ENCODE results near the gene ACVRL1.

Gene ACVRL1

DNA sequence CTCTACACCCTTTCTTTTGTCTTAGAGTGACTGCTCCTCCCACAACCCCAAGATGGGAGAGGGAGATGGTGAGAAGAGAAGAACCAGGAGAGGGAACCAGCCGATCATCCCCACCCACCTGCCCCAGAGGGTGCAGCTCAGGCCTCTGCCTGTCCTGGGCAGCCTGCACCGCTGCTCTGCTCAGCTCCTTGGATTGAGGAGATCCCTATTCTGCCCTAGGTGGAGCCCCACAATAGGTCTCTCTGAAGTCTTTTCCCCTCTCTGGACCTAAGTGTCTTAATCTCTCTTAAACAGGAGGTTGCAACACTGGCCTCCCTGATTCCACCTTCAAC lies 17.2 kb upstream of the ACVRL1 start:
- H3K27ac ChIP-seq (ENCODE audit: low read depth, low read length) = no peak overlapping the region
- 91% methylated on average over 1 of the region's 2 CpGs for WGBS
- H3K9me3 ChIP-seq (ENCODE audit: insufficient read depth, low read depth, low read length) = peaks cover 3% of the 10 kb centered on the region
- no peaks in the 10 kb centered on the region for H3K36me3 ChIP-seq (ENCODE audit: insufficient read depth, low read length)
- H3K27me3 ChIP-seq (ENCODE audit: insufficient read depth, low read length) = peaks cover 13% of the 10 kb centered on the region
- H3K4me3 ChIP-seq (ENCODE audit: low read length) = no peak overlapping the region
- no peak overlapping the region for H3K9ac ChIP-seq (ENCODE audit: low read depth, low read length)
- H3K4me1 ChIP-seq (ENCODE audit: insufficient read depth, low read length) = peaks cover 2% of the 10 kb centered on the region; the same call in 1 of the 2 replicates

DNA sequence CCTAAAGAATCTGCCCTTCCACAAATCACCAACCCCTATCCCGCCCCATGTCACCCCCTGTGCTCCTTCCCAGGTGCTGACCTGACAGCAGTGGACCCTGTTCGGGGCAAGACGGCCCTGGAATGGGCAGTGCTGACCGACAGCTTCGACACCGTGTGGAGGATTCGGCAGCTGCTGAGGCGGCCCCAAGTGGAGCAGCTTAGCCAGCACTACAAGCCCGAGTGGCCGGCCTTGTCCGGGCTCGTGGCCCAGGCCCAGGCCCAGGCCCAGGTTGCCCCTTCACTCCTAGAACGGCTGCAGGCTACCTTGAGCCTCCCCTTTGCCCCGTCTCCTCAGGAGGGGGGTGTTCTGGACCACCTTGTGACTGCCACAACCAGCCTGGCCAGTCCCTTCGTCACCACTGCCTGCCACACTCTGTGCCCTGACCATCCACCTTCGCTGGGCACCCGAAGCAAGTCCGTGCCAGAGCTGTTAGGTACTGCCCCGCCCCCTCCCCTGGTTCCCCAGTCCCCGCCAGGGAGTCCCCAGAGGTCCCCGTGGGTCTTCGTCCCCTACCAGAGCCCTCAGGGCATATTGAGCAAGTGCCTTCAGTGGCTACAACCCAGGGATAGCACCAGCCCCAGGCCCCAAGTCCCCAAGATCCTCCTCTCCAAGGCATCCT lies 16.7 kb upstream of the ACVRL1 start:
- Histone ChIP-seq H3K9ac (ENCODE audit: low read depth, low read length) (no peak overlapping the region), H3K36me3 (ENCODE audit: insufficient read depth, low read length) (no peaks in the 10 kb centered on the region), H3K9me3 (ENCODE audit: insufficient read depth, low read depth, low read length) (no peaks in the 10 kb centered on the region), H3K27me3 (ENCODE audit: insufficient read depth, low read length) (peaks cover 13% of the 10 kb centered on the region), H3K27ac (ENCODE audit: low read depth, low read length) (no peak overlapping the region), H3K4me3 (ENCODE audit: low read length) (no peak overlapping the region), H3K4me1 (ENCODE audit: insufficient read depth, low read length) (peaks cover 2% of the 10 kb centered on the region; the same call in 1 of the 2 replicates)
- WGBS = 88% methylated on average over 22 of the region's 22 CpGs

DNA sequence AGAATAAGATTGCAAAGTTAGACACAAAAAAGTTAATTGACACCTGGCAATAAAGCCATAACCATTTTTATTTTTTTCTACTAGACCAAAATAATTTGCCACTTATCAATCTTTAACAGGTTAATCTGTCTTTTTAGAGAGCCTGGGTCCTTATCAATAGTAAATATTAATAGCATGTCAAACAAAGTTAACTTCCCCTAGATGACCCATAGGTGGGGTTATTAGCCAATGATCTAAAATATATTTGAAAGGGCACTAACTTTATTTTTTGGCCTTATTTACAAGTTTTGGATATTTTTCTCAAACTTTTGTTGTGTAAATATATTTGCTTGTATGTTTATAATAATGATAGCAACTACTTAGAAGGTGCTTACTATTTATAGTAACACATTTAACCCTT lies 15.5 kb upstream of the ACVRL1 start:
- Histone ChIP-seq H3K27ac (ENCODE audit: low read depth, low read length) (no peak overlapping the region), H3K9ac (ENCODE audit: low read depth, low read length) (no peak overlapping the region), H3K4me1 (ENCODE audit: insufficient read depth, low read length) (peaks cover 2% of the 10 kb centered on the region; the same call in 1 of the 2 replicates), H3K27me3 (ENCODE audit: insufficient read depth, low read length) (peaks cover 13% of the 10 kb centered on the region), H3K9me3 (ENCODE audit: insufficient read depth, low read depth, low read length) (no peaks in the 10 kb centered on the region), H3K4me3 (ENCODE audit: low read length) (no peak overlapping the region), H3K36me3 (ENCODE audit: insufficient read depth, low read length) (no peaks in the 10 kb centered on the region)

DNA sequence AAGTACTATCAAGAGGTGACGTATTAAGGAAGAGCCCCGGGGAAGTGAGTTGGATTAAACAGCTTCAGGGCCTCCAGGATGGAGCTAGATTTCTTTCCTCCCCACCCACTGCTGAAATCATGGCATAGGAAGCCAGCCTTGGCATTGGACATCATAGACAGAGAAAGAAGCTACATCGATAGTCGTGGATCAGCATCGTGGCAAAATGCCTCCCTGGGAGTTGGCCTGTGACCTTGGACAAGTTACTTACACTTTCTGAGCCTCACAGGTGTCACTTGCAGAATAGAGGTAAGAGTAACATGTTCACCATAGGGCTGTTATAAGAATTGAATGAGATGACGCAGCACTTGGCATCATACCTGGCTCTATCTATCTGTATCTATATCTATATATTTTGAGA lies 13.5 kb upstream of the ACVRL1 start:
- 92% methylated on average over 5 of the region's 6 CpGs for WGBS
- H3K36me3 ChIP-seq (ENCODE audit: insufficient read depth, low read length) = no peaks in the 10 kb centered on the region
- peaks cover 4% of the 10 kb centered on the region for H3K27me3 ChIP-seq (ENCODE audit: insufficient read depth, low read length)
- no peaks in the 10 kb centered on the region for H3K9me3 ChIP-seq (ENCODE audit: insufficient read depth, low read depth, low read length)
- H3K9ac ChIP-seq (ENCODE audit: low read depth, low read length) = no peak overlapping the region
- H3K27ac ChIP-seq (ENCODE audit: low read depth, low read length) = no peak overlapping the region
- H3K4me1 ChIP-seq (ENCODE audit: insufficient read depth, low read length) = peaks cover 2% of the 10 kb centered on the region; the same call in 1 of the 2 replicates
- no peak overlapping the region for H3K4me3 ChIP-seq (ENCODE audit: low read length)

DNA sequence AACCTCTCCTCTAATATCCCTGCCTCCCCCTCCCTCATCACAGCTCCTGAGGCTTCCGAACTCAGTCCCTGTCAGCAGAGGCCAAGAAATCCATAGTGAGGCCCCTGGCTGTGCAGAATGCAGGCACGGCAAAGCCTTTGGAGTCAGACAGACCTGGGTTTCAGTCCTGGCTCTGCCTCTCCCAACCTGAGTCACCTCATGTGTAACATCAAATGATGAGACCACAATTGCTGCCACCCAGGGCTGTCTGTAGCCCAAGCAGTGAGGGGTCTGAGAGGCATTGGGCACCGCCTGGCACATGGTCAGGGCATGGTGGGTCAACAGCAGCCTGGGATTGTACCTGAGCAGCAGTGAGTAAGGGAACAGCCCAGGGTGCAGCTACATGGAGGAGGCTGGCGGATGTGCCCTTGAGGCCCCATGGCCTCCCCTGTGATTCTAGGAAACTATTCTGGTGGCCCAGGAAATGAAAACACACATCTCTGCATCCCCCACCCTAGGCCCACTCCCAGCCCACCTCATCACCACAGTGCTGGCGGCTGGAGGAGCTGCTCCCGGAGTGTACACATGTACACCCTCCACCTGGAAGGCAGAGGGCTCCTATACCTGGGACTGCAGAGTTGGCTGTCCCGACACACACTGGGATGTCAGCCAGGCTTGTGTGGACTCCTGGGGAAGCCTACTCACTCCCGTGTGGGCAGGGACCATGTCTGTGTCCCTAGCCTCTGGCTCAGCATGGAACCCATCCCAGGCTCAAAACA lies 11.7 kb upstream of the ACVRL1 start:
- no peak overlapping the region for H3K27ac ChIP-seq (ENCODE audit: low read depth, low read length)

DNA sequence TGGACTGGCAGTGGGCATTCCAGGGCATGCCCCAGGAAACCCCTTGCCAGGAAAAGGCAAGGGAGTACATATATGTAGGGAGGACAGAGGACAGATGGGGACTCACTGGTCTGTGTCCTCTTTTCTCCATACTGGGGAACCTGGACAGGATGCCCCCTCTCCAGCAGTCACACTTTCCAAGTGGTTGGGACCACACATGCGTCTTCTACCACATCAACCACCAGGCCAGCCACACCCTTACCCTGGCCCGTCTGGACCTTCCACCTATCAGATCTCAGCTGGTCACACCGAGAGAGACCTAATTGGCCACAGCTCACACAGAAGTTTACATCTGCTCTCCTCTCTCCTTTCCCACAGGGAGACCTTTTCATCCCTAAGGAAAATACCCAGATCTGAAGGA lies 11.1 kb upstream of the ACVRL1 start:
- H3K27me3 ChIP-seq (ENCODE audit: insufficient read depth, low read length) = no peaks in the 10 kb centered on the region; the same call in 1 of the 2 replicates
- no peak overlapping the region for H3K27ac ChIP-seq (ENCODE audit: low read depth, low read length)
- H3K4me1 ChIP-seq (ENCODE audit: insufficient read depth, low read length) = no peaks in the 10 kb centered on the region
- no peak overlapping the region for H3K9ac ChIP-seq (ENCODE audit: low read depth, low read length)
- H3K4me3 ChIP-seq (ENCODE audit: low read length) = no peak overlapping the region
- WGBS = 83% methylated on average over 3 of the region's 3 CpGs
- no peaks in the 10 kb centered on the region for H3K36me3 ChIP-seq (ENCODE audit: insufficient read depth, low read length)
- H3K9me3 ChIP-seq (ENCODE audit: insufficient read depth, low read depth, low read length) = no peaks in the 10 kb centered on the region

More for the DNA sequence above, 11.7 kb upstream of the ACVRL1 start:
- no peaks in the 10 kb centered on the region for H3K4me1 ChIP-seq (ENCODE audit: insufficient read depth, low read length)
- H3K9me3 ChIP-seq (ENCODE audit: insufficient read depth, low read depth, low read length) = no peaks in the 10 kb centered on the region
- no peaks in the 10 kb centered on the region; the same call in 1 of the 2 replicates for H3K27me3 ChIP-seq (ENCODE audit: insufficient read depth, low read length)
- no peaks in the 10 kb centered on the region for H3K36me3 ChIP-seq (ENCODE audit: insufficient read depth, low read length)
- WGBS = 86% methylated on average over 8 of the region's 8 CpGs
- no peak overlapping the region for H3K4me3 ChIP-seq (ENCODE audit: low read length)
- H3K9ac ChIP-seq (ENCODE audit: low read depth, low read length) = no peak overlapping the region

DNA sequence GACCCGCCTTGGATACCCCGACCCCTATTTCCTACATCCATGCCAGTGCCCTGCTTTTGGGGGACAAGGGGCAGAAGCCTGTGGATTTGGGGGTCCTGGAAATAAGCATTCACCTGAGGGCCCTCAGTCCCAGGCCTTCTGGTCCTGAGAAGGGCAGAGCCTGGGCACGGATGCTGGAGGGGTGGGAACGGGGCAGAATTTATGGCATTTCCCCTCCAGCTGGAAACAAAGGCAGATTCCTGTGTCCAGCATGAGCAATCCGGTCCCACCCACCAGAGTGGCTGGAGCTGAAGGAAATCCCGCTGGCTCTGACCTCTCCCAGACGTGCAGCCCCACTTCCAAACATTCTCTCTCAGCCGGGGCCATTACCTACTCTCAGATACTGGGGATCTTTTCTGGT lies 10.1 kb upstream of the ACVRL1 start:
- Histone ChIP-seq H3K4me1 (ENCODE audit: insufficient read depth, low read length) (no peaks in the 10 kb centered on the region), H3K36me3 (ENCODE audit: insufficient read depth, low read length) (no peaks in the 10 kb centered on the region), H3K27me3 (ENCODE audit: insufficient read depth, low read length) (no peaks in the 10 kb centered on the region; the same call in 1 of the 2 replicates), H3K9ac (ENCODE audit: low read depth, low read length) (no peak overlapping the region), H3K9me3 (ENCODE audit: insufficient read depth, low read depth, low read length) (no peaks in the 10 kb centered on the region), H3K27ac (ENCODE audit: low read depth, low read length) (no peak overlapping the region), H3K4me3 (ENCODE audit: low read length) (no peak overlapping the region)
- 86% methylated on average over 8 of the region's 8 CpGs for WGBS

DNA sequence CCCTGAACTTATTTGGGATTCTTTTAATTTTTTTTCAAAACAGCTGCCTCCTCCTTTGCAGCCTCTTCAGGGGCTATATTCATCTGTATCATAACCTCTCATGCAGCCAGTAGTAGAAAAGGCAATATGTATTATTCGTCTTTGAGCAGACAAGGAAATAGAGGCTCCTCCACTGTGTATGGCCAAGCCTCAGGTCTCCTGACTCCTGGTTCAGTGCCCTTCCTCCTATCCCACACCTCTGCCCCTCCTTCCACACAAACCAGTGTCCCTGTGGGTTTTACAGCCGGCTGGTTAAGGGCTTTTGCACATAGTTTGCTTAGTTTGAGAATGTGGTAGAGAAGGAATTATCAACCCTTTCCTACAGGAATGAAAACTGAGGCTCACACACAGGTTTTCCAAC lies 8.8 kb upstream of the ACVRL1 start:
- WGBS = 94% methylated on average over 1 of the region's 2 CpGs
- Histone ChIP-seq H3K9ac (ENCODE audit: low read depth, low read length) (no peak overlapping the region), H3K27ac (ENCODE audit: low read depth, low read length) (no peak overlapping the region)

DNA sequence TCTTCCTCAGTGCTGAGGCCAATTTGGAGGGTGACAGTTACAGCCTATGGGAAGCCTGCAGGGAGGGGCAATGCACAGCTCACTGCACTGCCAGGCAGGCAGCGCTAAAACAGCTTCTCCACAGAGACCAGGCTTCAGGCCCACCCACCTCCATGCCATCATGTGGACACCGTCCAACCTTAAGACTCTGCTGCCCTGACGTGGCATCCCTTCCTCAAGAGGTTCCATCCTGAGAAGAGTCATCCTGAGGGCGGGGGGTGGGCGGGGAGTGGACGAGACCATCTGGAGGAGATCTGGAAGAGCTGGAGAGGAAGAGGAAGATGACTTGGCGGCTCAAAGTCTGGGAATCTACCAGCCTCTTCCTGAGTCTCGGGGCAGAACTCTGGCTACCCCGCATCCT lies 8.4 kb upstream of the ACVRL1 start:
- Histone ChIP-seq H3K27ac (ENCODE audit: low read depth, low read length) (no peak overlapping the region), H3K9me3 (ENCODE audit: insufficient read depth, low read depth, low read length) (no peaks in the 10 kb centered on the region), H3K9ac (ENCODE audit: low read depth, low read length) (no peak overlapping the region), H3K4me3 (ENCODE audit: low read length) (no peak overlapping the region), H3K27me3 (ENCODE audit: insufficient read depth, low read length) (no peaks in the 10 kb centered on the region; the same call in 1 of the 2 replicates), H3K4me1 (ENCODE audit: insufficient read depth, low read length) (no peaks in the 10 kb centered on the region), H3K36me3 (ENCODE audit: insufficient read depth, low read length) (no peaks in the 10 kb centered on the region)
- 81% methylated on average over 9 of the region's 9 CpGs for WGBS

More for the DNA sequence above, 8.8 kb upstream of the ACVRL1 start:
- Histone ChIP-seq H3K36me3 (ENCODE audit: insufficient read depth, low read length) (no peaks in the 10 kb centered on the region), H3K4me1 (ENCODE audit: insufficient read depth, low read length) (no peaks in the 10 kb centered on the region), H3K4me3 (ENCODE audit: low read length) (no peak overlapping the region), H3K9me3 (ENCODE audit: insufficient read depth, low read depth, low read length) (no peaks in the 10 kb centered on the region), H3K27me3 (ENCODE audit: insufficient read depth, low read length) (no peaks in the 10 kb centered on the region; the same call in 1 of the 2 replicates)

DNA sequence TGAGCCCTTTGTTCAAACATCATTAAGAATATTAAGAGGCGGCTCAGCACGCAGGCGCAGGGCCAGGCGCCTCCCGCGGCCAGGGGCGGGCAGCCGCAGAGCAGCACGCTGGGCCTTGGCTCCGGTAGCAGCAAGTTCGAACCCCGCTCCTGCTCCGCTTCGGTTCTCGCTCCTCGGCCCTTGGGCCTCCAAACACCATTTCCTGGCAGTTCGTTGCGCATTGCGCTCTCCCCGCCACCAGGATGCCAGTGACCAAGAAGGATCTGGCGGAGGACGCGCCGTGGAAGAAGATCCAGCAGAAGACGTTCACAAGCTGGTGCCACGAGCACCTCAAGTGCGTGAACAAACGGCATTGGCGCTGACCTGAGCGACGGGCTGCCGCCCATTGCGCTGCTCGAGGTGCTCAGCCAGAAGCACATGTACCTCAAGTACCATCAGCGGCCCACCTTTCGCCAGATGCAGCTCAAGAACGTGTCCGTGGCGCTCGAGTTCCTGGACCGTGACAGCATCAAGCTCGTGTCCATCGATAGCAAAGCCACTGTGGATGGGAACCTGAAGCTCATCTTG lies 6.9 kb upstream of the ACVRL1 start:
- Histone ChIP-seq H3K36me3 (ENCODE audit: insufficient read depth, low read length) (no peaks in the 10 kb centered on the region), H3K27ac (ENCODE audit: low read depth, low read length) (no peak overlapping the region), H3K4me1 (ENCODE audit: insufficient read depth, low read length) (no peaks in the 10 kb centered on the region), H3K4me3 (ENCODE audit: low read length) (no peak overlapping the region), H3K9me3 (ENCODE audit: insufficient read depth, low read depth, low read length) (no peaks in the 10 kb centered on the region), H3K27me3 (ENCODE audit: insufficient read depth, low read length) (peaks cover 4% of the 10 kb centered on the region), H3K9ac (ENCODE audit: low read depth, low read length) (no peak overlapping the region)
- WGBS = 96% methylated on average over 43 of the region's 43 CpGs

DNA sequence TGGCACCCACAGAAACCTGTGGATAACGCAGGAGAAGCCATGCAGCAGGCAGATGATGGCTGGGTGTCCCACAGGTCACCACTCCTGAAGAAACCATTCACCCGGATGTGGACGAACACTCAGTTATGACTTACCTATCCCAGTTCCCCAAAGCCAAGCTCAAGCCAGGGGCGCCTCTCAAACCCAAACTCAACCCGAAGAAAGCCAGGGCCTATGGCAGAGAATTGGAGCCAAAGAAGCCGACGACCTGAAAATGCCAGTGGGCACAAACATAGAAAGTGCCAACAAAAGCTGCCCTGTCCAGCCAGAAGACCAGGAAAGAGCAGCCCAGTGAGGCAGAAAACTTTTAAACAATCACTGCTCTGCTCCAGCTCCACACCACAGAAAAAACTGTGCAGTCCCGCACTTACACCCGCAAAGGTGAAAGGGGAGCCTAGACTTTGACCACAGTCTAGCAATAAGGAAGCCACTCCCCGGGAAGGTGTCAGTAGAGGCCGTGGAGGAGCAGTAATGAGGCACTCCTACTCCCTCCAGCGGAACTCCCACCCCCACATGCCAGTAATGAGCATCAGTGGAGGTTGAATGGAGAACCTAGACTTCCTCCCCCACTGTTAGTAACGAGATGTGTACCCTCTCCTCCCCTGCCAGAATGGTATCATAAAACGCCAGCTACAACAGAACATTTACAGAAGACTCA lies 6.0 kb upstream of the ACVRL1 start:
- Histone ChIP-seq H3K36me3 (ENCODE audit: insufficient read depth, low read length) (no peaks in the 10 kb centered on the region), H3K27ac (ENCODE audit: low read depth, low read length) (no peak overlapping the region), H3K9ac (ENCODE audit: low read depth, low read length) (no peak overlapping the region), H3K4me1 (ENCODE audit: insufficient read depth, low read length) (peaks cover 8% of the 10 kb centered on the region; the same call in 1 of the 2 replicates), H3K4me3 (ENCODE audit: low read length) (no peak overlapping the region), H3K27me3 (ENCODE audit: insufficient read depth, low read length) (peaks cover 13% of the 10 kb centered on the region), H3K9me3 (ENCODE audit: insufficient read depth, low read depth, low read length) (no peaks in the 10 kb centered on the region)
- WGBS = 90% methylated on average over 13 of the region's 14 CpGs
